NK-92 (cell line): ENCODE measurements around the gene CYP4F2.
"Not testable (repeated sequence)": the region's sequence is repeated elsewhere in the genome, so short reads cannot be mapped to it uniquely, and the experiment has no call there.

Experiments used
- DNase-seq: peaks from one replicate; lab custom pipeline; 2025; ENCODE audit not compliant: unreplicated experiment; lab: John Stamatoyannopoulos, UW

The CYP4F2 gene

GRCh38 chr19:15897738-15898276 is at the start of gene CYP4F2:
Gene CYP4F2, minus strand, starts transcription at chr19:15898074. Its CDS starts 463 bp downstream, at chr19:15897611.
- no peak for DNase-seq

- DNase-seq = no peak
Observed at GRCh38 chr19:15945301-15945700, 47.4 kb upstream of the CYP4F2 start.

DNA sequence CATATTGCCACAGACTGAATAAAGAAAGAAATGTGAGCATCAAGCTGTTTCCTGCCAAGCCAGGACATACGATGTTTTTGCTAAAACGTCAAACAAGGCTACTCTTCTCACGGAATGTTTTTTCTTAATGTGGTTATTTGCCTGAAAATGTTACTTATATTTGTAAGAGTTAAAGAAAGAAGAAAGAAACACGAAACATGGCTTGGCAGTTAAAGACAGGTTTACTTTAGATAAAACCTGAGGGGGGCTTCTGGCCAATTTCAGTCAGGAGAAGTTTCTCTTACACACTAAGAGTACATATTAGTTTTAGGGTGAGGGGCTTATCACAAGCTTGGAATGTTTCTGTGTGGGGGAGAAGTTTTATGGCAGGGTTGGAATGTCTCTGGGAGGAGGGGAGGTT is 46.5 kb upstream of the CYP4F2 start:
- no peak for DNase-seq

DNA sequence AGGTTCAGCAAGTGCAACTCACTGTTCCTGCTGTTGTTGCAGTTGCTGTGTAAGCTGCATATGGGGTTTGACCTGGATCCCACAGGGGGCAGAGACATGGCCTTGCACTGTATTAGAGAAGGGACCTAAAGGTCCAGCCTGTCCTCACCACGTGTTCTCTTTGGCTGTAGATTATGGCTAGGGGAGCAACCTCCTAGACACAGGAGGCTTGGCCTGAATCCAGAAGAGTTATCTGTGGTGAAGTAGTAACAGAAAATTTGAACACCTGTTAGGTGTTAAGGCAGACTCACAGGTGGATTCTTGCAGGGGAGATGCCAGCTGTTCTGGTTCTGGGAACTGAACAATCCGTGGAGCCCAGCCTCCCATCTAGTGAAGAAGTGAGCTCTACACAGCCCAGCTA is 39.9 kb upstream of the CYP4F2 start:
- no peak for DNase-seq

- DNase-seq = no peak
Observed at GRCh38 chr19:15936950-15937349, 39.1 kb upstream of the CYP4F2 start.

DNA sequence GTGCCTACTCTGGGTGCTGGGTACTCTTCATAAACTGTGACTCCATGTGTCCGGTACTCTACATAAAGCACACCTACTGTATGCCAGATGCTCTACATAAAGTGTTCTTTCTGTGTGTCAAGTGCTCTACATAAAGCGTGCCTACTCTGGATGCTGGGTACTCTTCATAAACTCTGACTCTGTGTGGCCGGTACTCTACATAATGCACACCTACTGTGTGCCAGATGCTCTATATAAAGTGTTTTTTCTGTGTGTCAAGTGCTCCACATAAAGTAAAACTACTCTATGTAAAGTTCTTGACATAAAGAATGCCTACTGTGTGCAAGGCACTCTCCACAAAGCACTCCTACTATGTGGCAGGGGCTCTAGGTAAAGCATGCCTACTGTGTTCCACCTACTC is 38.3 kb upstream of the CYP4F2 start:
- DNase-seq = no peak

DNA sequence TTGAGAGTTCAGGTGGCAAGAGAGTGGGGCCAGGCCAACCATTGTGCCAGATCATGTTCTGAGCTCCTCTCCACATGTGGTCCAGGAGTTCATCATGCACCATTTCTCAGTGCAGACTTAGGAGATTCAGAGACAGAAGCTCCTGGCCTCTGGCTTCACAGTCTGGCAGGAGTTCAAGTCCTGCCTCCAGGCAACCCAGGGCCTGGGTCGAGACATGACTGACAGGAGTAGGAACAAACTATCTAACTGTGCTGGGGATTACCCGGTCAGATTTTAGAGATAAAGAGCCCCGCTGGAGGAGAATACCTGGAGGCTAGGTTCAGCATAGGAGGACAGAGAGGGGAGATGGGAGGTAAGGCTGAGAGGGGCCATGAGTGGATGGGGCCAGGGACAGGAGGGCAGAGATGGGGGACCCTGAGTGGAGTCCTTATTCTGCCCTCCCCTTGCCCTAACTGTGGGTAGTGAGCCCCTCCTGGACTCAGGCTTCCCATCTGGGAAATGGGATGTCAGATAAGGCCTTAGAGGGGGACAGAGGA is 37.4 kb upstream of the CYP4F2 start:
- DNase-seq = no peak

DNA sequence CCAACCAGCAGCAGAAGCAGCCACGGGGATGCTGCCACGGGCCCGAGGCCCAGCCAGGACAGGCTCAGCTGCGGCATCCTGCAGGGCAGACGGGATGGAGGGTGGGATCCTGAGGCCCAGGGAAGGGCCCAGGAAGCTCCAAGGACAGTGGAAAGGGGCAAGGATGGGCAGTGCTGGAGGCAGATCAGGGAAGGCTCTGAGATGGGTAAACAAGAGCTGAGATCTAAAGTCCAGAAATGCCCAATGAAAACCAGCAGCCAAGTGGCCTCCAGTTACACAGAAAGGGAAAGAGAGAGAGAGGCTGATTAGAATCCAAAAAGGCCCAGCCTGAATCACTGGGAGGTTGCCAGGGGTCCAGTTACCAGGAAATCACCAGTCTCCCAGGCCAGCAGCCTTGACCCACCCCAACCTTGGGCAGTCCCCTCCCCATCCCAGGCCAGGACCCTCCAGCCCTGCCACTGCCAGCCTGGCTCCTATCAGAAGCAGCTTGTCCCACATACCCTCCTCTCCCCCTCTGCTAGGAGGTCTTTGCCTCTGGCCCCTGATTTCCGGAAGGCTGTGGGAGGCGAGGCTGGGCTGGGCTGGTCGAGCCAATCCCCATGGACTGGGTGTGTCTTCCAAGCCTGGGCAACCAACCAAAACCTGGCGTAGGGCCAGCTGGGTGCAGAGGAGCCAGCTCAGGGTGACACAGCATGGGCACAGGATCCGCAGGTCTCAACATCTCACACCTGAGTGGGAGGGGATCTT is 36.6 kb upstream of the CYP4F2 start, which contains the start of gene CYP4F11:
TSS of gene CYP4F11 (minus strand) at position 198 of the 747 bp plus-strand sequence. CDS start at position 77, 121 bp downstream.
- DNase-seq = no peak

GRCh38 chr19:15933761-15934331 is 36.0 kb upstream of the CYP4F2 start:
- not testable (repeated sequence) for DNase-seq

GRCh38 chr19:15928321-15928720 is 30.4 kb upstream of the CYP4F2 start:
- DNase-seq = no peak

- no peak for DNase-seq
Observed at GRCh38 chr19:15926484-15926883, 28.6 kb upstream of the CYP4F2 start.

DNA sequence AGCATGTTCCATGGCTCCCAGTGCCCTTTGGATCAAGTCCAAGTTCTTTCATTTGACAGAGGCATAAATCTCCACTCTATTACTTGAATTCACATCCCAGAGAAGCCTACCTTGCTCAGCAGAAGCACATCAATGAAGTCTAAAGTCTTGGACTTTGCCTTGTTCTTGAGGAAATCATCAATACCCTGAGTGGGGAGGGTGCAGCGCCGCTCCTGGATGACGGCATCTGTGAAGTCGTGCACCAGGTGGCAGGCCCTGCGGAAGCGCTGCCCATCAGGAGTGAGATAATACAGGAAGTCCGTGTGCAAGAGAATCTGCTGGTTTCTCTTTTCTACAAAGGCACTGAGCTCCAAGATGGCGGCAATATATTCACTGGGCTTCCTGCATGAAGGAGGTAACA is 25.8 kb upstream of the CYP4F2 start:
- DNase-seq = no peak

DNA sequence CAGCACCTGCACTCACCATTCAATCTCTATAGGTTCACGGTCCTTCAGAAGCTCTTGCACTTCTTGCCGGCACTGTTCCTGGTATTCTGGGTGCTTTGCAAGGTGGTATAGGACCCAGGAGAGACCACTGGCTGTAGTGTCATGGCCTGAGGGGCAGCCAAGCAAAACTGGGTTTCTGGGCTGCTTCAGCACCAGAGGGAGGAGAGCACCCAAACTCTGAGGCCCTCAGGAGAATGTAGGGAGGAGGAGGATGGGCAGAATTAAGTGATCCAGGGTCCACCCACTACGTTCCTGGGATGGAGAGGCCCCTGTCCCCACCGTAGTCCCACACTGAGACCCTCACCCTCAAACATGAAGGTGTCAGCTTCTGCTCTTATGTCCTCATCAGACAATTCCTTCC is 24.1 kb upstream of the CYP4F2 start:
- no peak for DNase-seq

DNA sequence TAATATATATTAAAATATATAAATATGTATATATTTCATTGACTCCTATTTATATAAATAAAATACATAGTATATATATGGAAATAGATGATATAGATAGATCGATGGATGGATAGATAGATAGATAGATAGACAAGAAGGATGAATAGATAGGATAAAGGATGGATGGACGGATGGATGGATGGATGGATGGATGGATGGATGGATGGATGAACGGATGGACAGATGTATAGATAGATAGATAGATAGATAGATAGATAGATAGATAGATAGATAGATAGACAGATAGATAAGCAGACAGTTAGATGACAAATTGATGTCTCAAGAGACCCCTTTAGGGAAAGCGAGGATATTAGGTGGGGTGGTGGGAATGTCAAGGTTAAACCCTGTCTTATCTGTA is 21.4 kb upstream of the CYP4F2 start:
- no peak for DNase-seq

DNA sequence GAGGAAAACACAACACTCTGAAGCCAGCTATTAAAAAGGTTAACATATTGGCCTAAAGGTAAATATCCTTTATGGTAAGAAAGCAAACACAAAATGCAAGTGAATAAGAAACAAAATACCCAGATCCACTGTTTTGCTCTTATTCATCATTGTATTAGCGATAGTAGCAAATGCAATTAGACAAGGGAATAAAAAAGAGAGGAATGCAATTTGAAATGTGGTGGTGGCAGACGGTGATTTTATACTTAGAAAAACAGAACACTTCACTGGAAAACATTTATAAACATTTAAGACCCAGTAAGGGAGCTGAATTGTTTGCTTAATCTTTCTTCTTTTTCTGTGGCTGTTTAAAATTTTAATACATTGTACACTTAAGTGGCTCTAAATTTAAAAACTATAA is 17.2 kb upstream of the CYP4F2 start:
- DNase-seq = no peak

- DNase-seq = no peak
Observed at GRCh38 chr19:15913830-15914229, 16.0 kb upstream of the CYP4F2 start.

- DNase-seq = no peak
Observed at GRCh38 chr19:15913384-15913783, 15.5 kb upstream of the CYP4F2 start.

DNA sequence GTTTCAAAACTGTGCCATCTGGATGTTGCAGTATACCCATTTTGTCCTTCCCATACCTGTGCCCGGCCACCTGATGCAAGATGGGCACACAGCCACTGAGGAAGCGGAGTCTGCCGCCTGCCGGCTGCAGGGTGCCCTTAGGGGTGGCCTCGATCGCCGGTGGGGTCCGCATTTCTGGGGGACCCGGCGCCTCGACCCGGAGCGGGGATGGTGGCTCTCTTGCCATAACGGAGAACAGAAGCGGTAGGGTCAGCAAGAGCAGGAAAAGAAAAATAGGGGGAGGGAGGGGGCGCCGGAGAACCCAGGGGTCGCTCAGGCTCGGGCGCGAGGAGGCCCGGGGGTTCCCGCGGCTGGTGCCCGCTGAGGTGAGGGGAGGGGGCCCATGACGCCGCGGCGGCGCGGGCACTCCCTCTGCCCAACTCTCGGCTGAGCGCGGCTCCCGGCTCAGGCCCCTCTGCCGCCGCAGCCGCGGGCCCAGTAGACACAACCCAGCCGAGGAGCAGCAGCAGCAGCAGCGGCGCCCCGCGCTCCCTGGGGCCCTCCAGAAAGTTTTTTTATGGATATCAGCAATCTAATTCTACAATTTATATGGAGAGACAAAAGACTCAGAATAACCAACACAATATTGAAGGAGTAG is 13.8 kb upstream of the CYP4F2 start:
- no peak for DNase-seq

DNA sequence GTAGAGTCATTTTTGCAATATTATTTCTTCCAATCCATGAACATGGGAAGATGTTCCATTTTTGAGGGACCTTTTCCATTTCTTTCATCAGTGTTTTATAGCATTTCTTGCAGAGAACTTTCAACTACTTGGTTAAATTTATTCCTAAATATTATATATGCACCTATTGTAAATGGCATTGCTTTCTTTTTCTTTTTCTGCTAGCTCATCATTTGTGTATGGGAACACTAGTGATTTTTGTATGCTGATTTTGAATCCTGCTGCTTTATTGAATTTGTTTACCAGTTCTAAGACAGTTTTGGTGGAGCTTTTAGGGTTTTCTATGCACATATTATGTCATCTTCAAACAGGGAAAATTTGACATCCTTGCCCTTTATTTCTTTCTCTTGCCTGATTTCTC is 7.2 kb upstream of the CYP4F2 start:
- no peak for DNase-seq

DNA sequence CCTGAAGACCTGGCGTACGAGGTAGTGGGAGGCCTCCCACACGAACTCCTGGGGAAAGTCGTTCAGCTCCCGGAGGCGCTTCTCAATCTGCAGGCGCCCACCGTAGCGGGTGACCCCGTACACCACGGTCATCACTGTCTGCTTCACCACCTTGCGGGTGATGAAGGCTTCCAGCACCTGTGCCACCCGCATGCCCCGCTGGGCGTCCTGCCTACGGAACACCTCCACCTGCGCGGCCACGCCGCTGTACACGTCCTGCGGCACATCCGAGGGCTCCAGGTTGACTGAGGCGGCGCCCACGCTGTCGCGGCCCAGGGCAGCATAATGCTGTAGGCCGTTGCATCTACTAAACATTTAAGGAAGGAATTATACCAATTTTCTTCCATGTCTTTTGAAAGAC is 5.0 kb upstream of the CYP4F2 start:
- not testable (repeated sequence) for DNase-seq

GRCh38 chr19:15902254-15902653 is 4.4 kb upstream of the CYP4F2 start:
- no peak for DNase-seq

- DNase-seq = no peak
Observed at GRCh38 chr19:15900504-15900903, 2.6 kb upstream of the CYP4F2 start.
